Endothelial cell of umbilical vein (primary cell): ENCODE data around the gene PNPLA6. TPM values are rescaled to one million over a fixed set of nuclear protein-coding genes. Genes with fewer than 3 reads are reported as not detected.
A peak's percentile ranks its signal among the peaks of the same experiment; 100 is the strongest.

Experiments
- BruUV-seq: library from RNA; stranded (reverse); fragments of 400-500 nt; replicated peaks from 2 replicates; lab custom pipeline; 2021; lab: Mats Ljungman, UMichigan
- CTCF ChIA-PET: fragments of 300-600, 350-600 bp; sonication (Branson Sonifier 250); formaldehyde crosslinking; loops from one replicate; lab custom pipeline; 2021; ENCODE audit warnings: antibody characterized with exemption, inconsistent platforms; lab: Charles Lee
- POLR2A ChIA-PET: fragments of 300-600, 350-600 bp; sonication (Branson Sonifier 250); formaldehyde crosslinking; loops from one replicate; lab custom pipeline; 2021; ENCODE audit warnings: antibody characterized with exemption, inconsistent platforms; lab: Charles Lee
- DNase-seq: peaks from one replicate; pipeline ENCODE4 v3.0.0-alpha.2; 2011; ENCODE audit warnings: low read depth, low spot score
- FAIRE-seq: peaks from 2 replicates; lab custom pipeline; 2011; peaks lifted over from hg19 to GRCh38; lab: Jason Lieb, UNC
- H2AFZ ChIP-seq: 2 replicates; pipeline ENCODE4 v1.6.0; 2012; ENCODE audit warnings: low read depth, low read length, control low read depth, inconsistent platforms
- H3K27ac ChIP-seq: 2 replicates; pipeline ENCODE4 v1.5.1; 2011; ENCODE audit warnings: low read depth, mild to moderate bottlenecking, control low read depth, low read length, moderate library complexity; ENCODE audit not compliant: insufficient read depth
- H3K27me3 ChIP-seq, 2 experiments: 2 replicates each; pipeline versions ENCODE4 v1.6.0 to v1.6.1; 2011; ENCODE audit warnings: low read length in 2 of 2, mixed read lengths in 1 of 2; ENCODE audit not compliant: control insufficient read depth in 2 of 2, insufficient read depth in 2 of 2
- H3K36me3 ChIP-seq, 2 experiments: 2 replicates in 1 of 2; 3 replicates in 1 of 2; pipeline ENCODE4 v1.5.1; 2011; ENCODE audit warnings: low read length in 2 of 2, mild to moderate bottlenecking in 1 of 2, moderate library complexity in 1 of 2; ENCODE audit not compliant: control insufficient read depth in 2 of 2, insufficient read depth in 2 of 2; ENCODE audit errors: extremely low read depth in 1 of 2
- H3K4me1 ChIP-seq: 3 replicates; pipeline ENCODE4 v1.5.1; 2011; ENCODE audit warnings: mild to moderate bottlenecking, low read length; ENCODE audit not compliant: control insufficient read depth, insufficient read depth; ENCODE audit errors: extremely low read depth
- H3K4me2 ChIP-seq: 2 replicates; pipeline ENCODE4 v1.6.1; 2011; ENCODE audit warnings: low read length, control low read depth, mixed read lengths; ENCODE audit not compliant: insufficient read depth
- H3K4me3 ChIP-seq, 3 experiments: fragments of 200-600 bp in 1 of 3; sonication (generic), shearing (Covaris generic) in 1 of 3; replicated peaks in 1 of 3; 2 replicates each; pipeline ENCODE4 v1.5.1; 2011 to 2016; ENCODE audit warnings: control low read depth in 3 of 3, low read length in 3 of 3, mild to moderate bottlenecking in 2 of 3, inconsistent platforms in 1 of 3, low read depth in 1 of 3, moderate library complexity in 1 of 3; ENCODE audit not compliant: insufficient read depth in 1 of 3
- H3K79me2 ChIP-seq: 2 replicates; pipeline ENCODE4 v1.6.0; 2012; ENCODE audit warnings: low read length, inconsistent platforms; ENCODE audit not compliant: control insufficient read depth, insufficient read depth
- H3K9ac ChIP-seq: replicated peaks from 2 replicates; pipeline ENCODE3; 2011; ENCODE audit warnings: low read length, control low read depth; ENCODE audit not compliant: insufficient read depth; ENCODE audit errors: extremely low read depth
- H3K9me1 ChIP-seq: replicated peaks from 3 replicates; pipeline ENCODE4 v1.6.0; 2011; ENCODE audit warnings: mild to moderate bottlenecking, low read length; ENCODE audit not compliant: control insufficient read depth, insufficient read depth; ENCODE audit errors: extremely low read depth
- H3K9me3 ChIP-seq: replicated peaks from 2 replicates; pipeline ENCODE4 v1.5.1; 2012; ENCODE audit warnings: low read length, inconsistent platforms; ENCODE audit not compliant: control insufficient read depth, insufficient read depth
- H4K20me1 ChIP-seq: replicated peaks from 2 replicates; pipeline ENCODE3; 2011; ENCODE audit warnings: mild to moderate bottlenecking, low read length; ENCODE audit not compliant: control insufficient read depth, insufficient read depth; ENCODE audit errors: extremely low read depth
- GATA2 ChIP-seq: IDR thresholded peaks from 2 replicates; pipeline ENCODE4 v1.7.0; 2011; ENCODE audit warnings: low read depth, mild to moderate bottlenecking, moderate library complexity, mixed read lengths, low read length; ENCODE audit not compliant: insufficient read length, insufficient read depth
- MYC ChIP-seq: IDR thresholded peaks from one replicate; pipeline ENCODE4 v1.6.1; 2011; ENCODE audit warnings: mild to moderate bottlenecking, low read depth, low read length
- POLR2A ChIP-seq: IDR thresholded peaks from 2 replicates; pipeline ENCODE4 v1.6.1; 2012; ENCODE audit warnings: low read depth, mild to moderate bottlenecking, control low read depth, low read length
- POLR2AphosphoS5 ChIP-seq: IDR thresholded peaks from 2 replicates; pipeline ENCODE4 v1.6.1; 2012; ENCODE audit warnings: low read depth, mild to moderate bottlenecking, control low read depth, low read length, moderate library complexity; ENCODE audit not compliant: insufficient read depth
- dilution Hi-C: fragments of 300-500 bp; cut with MboI; formaldehyde crosslinking; loops from one replicate; pipeline ENCODE4 v1.15.0; 2019; ENCODE audit warnings: low sequenced_read_pairs; ENCODE audit not compliant: extremely low pct_ligation_motif_present
- intact Hi-C: fragments of 100-400 bp; cut with micrococcal nuclease; formaldehyde crosslinking; loops from one replicate; pipeline ENCODE4 v1.10.0; 2022
- polyA plus RNA-seq, 4 experiments: library from polyadenylated mRNA; depleted of rRNA in 3 of 4; stranded (reverse) in 3 of 4; unstranded in 1 of 4; fragments of >200 nt; gene quantifications; 2 replicates each; pipeline versions ENCODE4 v1.2.1 to v1.2.3, GENCODE V29; 2011 to 2012; ENCODE audit warnings: missing spikeins in 1 of 4
- total RNA-seq: library from RNA; stranded (reverse); gene quantifications from 2 replicates; pipeline ENCODE4 v1.2.3, GENCODE V29; 2021
- TF ChIP-seq, protein P1 (sequence below): IDR thresholded peaks from 2 replicates; pipeline ENCODE4 v1.6.1; 2011; ENCODE audit not compliant: insufficient read depth, insufficient read length

PNPLA6 gene
- total and polyA plus RNA-seq, 2 donors (not counting 3 experiments of a cell fraction or from before 2014, with no cell fraction given) = 106 to 164 TPM

GRCh38 chr19:7515110-7515644, 20.3 kb upstream of the PNPLA6 start:
- intact Hi-C loops (no loop called here), dilution Hi-C loops (no loop called here)
- BruUV-seq = TSS peak; percentile 97
- DNase-seq = no peak
- ChIA-PET POLR2A (no interaction called here), CTCF (interaction anchor here (0.7 to 1.6 kb wide), 3 partner anchors 7 to 18 kb away, joined by 3 to 5 read pairs (median 3); a partner anchor contains a TSS)
- no peaks in the 10 kb centered on the region for H4K20me1 ChIP-seq
- no peak overlapping the region for H3K4me3 ChIP-seq
- FAIRE-seq = no peak
- peaks cover 0 to 3% of the 10 kb centered on the region in 2 experiments for H3K27me3 ChIP-seq
- no peaks in the 10 kb centered on the region for H3K9me1 ChIP-seq
- H3K9me3 ChIP-seq = no peaks in the 10 kb centered on the region
- TF ChIP-seq MYC (no peak), GATA2 (no peak), POLR2A (no peak)
- TF ChIP-seq, protein P1, sequence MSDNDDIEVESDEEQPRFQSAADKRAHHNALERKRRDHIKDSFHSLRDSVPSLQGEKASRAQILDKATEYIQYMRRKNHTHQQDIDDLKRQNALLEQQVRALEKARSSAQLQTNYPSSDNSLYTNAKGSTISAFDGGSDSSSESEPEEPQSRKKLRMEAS = no peak
- H3K4me1 ChIP-seq = peaks cover 12% of the 10 kb centered on the region
- H3K9ac ChIP-seq = peak overlapping the region; percentile 90
- peak overlapping the region; percentile 100 for H2AFZ ChIP-seq
- H3K4me2 ChIP-seq = peak overlapping the region; percentile 83
- H3K27ac ChIP-seq = peak overlapping the region; percentile 41
- peaks cover 0 to 7% of the 10 kb centered on the region in 2 experiments for H3K36me3 ChIP-seq
- H3K79me2 ChIP-seq = peaks cover 4% of the 10 kb centered on the region

- peak within 1 kb of the TSS; percentile 90 for H3K9ac ChIP-seq
- peaks cover 0 to 2% of the 10 kb centered on the region in 2 experiments for H3K27me3 ChIP-seq
- H4K20me1 ChIP-seq = no peaks in the 10 kb centered on the region
- no peaks in the 10 kb centered on the region for H3K9me1 ChIP-seq
- BruUV-seq = no TSS peak
- peak within 1 kb of the TSS; percentile 41 for H3K27ac ChIP-seq
- H3K4me3 ChIP-seq = peak within 1 kb of the TSS; percentile 65 to 77 (median 69)
- H3K4me2 ChIP-seq = peak within 1 kb of the TSS; percentile 96
- ChIA-PET CTCF (interaction anchor here (0.7 to 1.6 kb wide), 4 partner anchors 8 to 162 kb away, joined by 3 to 5 read pairs (median 3); a partner anchor contains a TSS), POLR2A (no interaction called here)
- FAIRE-seq (peak; percentile 77), DNase-seq (peak; percentile 44)
- peaks cover 4% of the 10 kb centered on the region for H3K79me2 ChIP-seq
- no peaks in the 10 kb centered on the region for H3K9me3 ChIP-seq
- peak within 1 kb of the TSS; percentile 100 for H2AFZ ChIP-seq
- H3K36me3 ChIP-seq = peaks cover 0 to 9% of the 10 kb centered on the region in 2 experiments
- dilution Hi-C loops = no loop called here
- H3K4me1 ChIP-seq = peaks cover 12% of the 10 kb centered on the region
- intact Hi-C loops = no loop called here
- TF ChIP-seq, protein P1 = no peak
- TF ChIP-seq POLR2AphosphoS5 = peak; percentile 87
- peak; percentile 84 for TF ChIP-seq POLR2A
These were observed 19.8 kb upstream of the PNPLA6 start, which contains the start of gene ZNF358 for GRCh38 chr19:7515645-7516151. Gene ZNF358, plus strand, starts transcription at chr19:7516103. Its CDS starts 3,140 bp downstream, at chr19:7519243.
